Measurements from ENCODE around the gene CASP10. TPM values are rescaled to one million over a fixed set of nuclear protein-coding genes. Genes with fewer than 3 reads are reported as not detected.

CASP10 gene
- total and polyA plus RNA-seq, 2 of the 8 experiments (the other 6 are each of a cell fraction or from before 2014, with no cell fraction given) = 2.3 to 4.0 TPM

GRCh38 chr2:201188449-201188848 lies 5.5 kb downstream of the CASP10 start:
- no peak overlapping the region for H3K14ac ChIP-seq (ENCODE audit: insufficient read length)
- H3K4me3 ChIP-seq (ENCODE audit: extremely low read depth in 1 of 4, insufficient read depth in 2 of 4, low read depth in 3 of 4, low read length in 4 of 4) = no peak overlapping the region
- H3K79me2 ChIP-seq (ENCODE audit: control insufficient read depth in 1 of 2, insufficient read depth in 2 of 2, low read length in 2 of 2) = no peaks in the 10 kb centered on the region
- POLR2A ChIA-PET (ENCODE audit: partially characterized antibody) = no interaction called here
- H2BK12ac ChIP-seq (ENCODE audit: low read depth, low read length) = no peak overlapping the region
- no peak overlapping the region; the same call in 1 of the 2 replicates for H4K8ac ChIP-seq (ENCODE audit: extremely low read depth, insufficient read depth, low read length)
- H3K27ac ChIP-seq (ENCODE audit: low read depth, low read length) = no peak overlapping the region
- H3K79me1 ChIP-seq (ENCODE audit: low read depth, low read length) = no peaks in the 10 kb centered on the region
- H3K4me2 ChIP-seq (ENCODE audit: insufficient read depth in 1 of 2, low read depth in 2 of 2, low read length in 2 of 2) = no peak overlapping the region
- no peaks in the 10 kb centered on the region for H3K23me2 ChIP-seq (ENCODE audit: low read depth, low read length)
- no peaks in the 10 kb centered on the region for H4K20me1 ChIP-seq (replicated peaks in 1 of 2; ENCODE audit: control insufficient read depth in 1 of 2, insufficient read depth in 2 of 2, low read length in 2 of 2)
- H2BK5ac ChIP-seq (ENCODE audit: low read depth, low read length) = no peak overlapping the region
- no peak overlapping the region; a peak in 1 of 7 replicates for H3K9ac ChIP-seq (replicated peaks in 1 of 4; ENCODE audit: extremely low read depth in 1 of 4, low read depth in 3 of 4, low read length in 3 of 4)
- H3K4ac ChIP-seq (replicated peaks; ENCODE audit: insufficient read length, low read depth, low read length) = no peak overlapping the region
- H2BK15ac ChIP-seq (ENCODE audit: low read length) = no peak overlapping the region
- DNase-seq (ENCODE audit: low read depth in 1 of 2, low spot score in 2 of 2) = no peak
- no peak overlapping the region for H3K18ac ChIP-seq (ENCODE audit: extremely low read depth, low read length)
- H4K91ac ChIP-seq (replicated peaks; ENCODE audit: insufficient read length, low read length) = no peak overlapping the region
- WGBS, 2 experiments (ENCODE audit: extremely low coverage in 1 of 2, insufficient coverage in 1 of 2, insufficient read length in 1 of 2, insufficient replicate concordance in 2 of 2, low coverage in 1 of 2, low lambda C conversion rate in 2 of 2, missing lambda C conversion rate in 1 of 2) = 90% methylated on average over 4 of the region's 4 CpGs; no CpG with 5 or more reads in 1 of the 2 experiments
- no peaks in the 10 kb centered on the region for H3K36me3 ChIP-seq (ENCODE audit: control insufficient read depth in 2 of 4, insufficient read depth in 4 of 4, low read length in 3 of 4)
- no peak overlapping the region for H2AK5ac ChIP-seq (ENCODE audit: low read depth, low read length)
- H2BK120ac ChIP-seq (replicated peaks; ENCODE audit: low read depth, low read length) = no peak overlapping the region
- H2BK20ac ChIP-seq (ENCODE audit: low read length) = no peak overlapping the region
- H3K4me1 ChIP-seq (replicated peaks in 1 of 4; ENCODE audit: control insufficient read depth in 3 of 4, insufficient read depth in 4 of 4, low read length in 3 of 4) = no peaks in the 10 kb centered on the region
- no peak overlapping the region for H2AFZ ChIP-seq (ENCODE audit: low read length)
- H3K27me3 ChIP-seq (replicated peaks in 1 of 4; ENCODE audit: control insufficient read depth in 3 of 4, extremely low read depth in 1 of 4, insufficient read depth in 3 of 4, low read length in 3 of 4) = no peaks in the 10 kb centered on the region
- no peak overlapping the region for H3K23ac ChIP-seq (ENCODE audit: insufficient read length)
- H3K9me3 ChIP-seq (ENCODE audit: insufficient read depth in 2 of 2, low read depth in 1 of 2, low read length in 1 of 2) = no peaks in the 10 kb centered on the region
- H3K56ac ChIP-seq (replicated peaks; ENCODE audit: insufficient read length, low read depth, low read length) = no peak overlapping the region
- no peak for FAIRE-seq
- H4K5ac ChIP-seq (ENCODE audit: insufficient read length, low read depth, low read length) = no peak overlapping the region
- CTCF ChIA-PET (ENCODE audit: partially characterized antibody) = interaction anchor here (0.7 to 1.0 kb wide), 3 partner anchors 11 to 24 kb away, joined by 3 read pairs; no protein-coding TSS in a partner anchor
- no peak for TF ChIP-seq SUZ12 (IDR thresholded peaks at IDR 0.05; ENCODE audit: low read length)
- no peak for TF ChIP-seq RXRA (IDR thresholded peaks at IDR 0.05; ENCODE audit: insufficient read depth, low read depth, low read length)
- no peak for TF ChIP-seq GABPA (IDR thresholded peaks at IDR 0.05; ENCODE audit: borderline replicate concordance, insufficient read depth, low read length)
- no peak for TF ChIP-seq POLR2AphosphoS5 (IDR thresholded peaks at IDR 0.05; ENCODE audit: low read depth, low read length)
- TF ChIP-seq JUND (IDR thresholded peaks at IDR 0.05; ENCODE audit: low read length) = no peak
- no peak for TF ChIP-seq SIRT6 (IDR thresholded peaks at IDR 0.05; ENCODE audit: low read length)
- TF ChIP-seq POU5F1 (IDR thresholded peaks at IDR 0.05; ENCODE audit: low read depth, low read length) = no peak

All from H1 (cell line).